Cardiac fibroblast (primary cell): Measurements from ENCODE around the gene NAV2.
"Not testable (repeated sequence)": the region's sequence is repeated elsewhere in the genome, so short reads cannot be mapped to it uniquely, and the experiment has no call there.

Experiments used
- DNase-seq, 2 donors: peaks; one replicate each; pipeline versions ENCODE4 v3.0.0 to v3.0.0-alpha.2; 2010; ENCODE audit warnings: low read depth in 2 of 2
- H3K4me3 ChIP-seq, 2 donors: replicated peaks in 1 of 2; 1 replicate in 1 of 2; 2 replicates in 1 of 2; pipeline ENCODE4 v1.5.1; 2011; ENCODE audit warnings: low read depth in 2 of 2, low read length in 2 of 2, mild to moderate bottlenecking in 2 of 2, moderate library complexity in 1 of 2
- TF ChIP-seq, protein P1 (sequence below): IDR thresholded peaks from one replicate; pipeline ENCODE4 v1.5.1; 2011; ENCODE audit warnings: low read depth, mild to moderate bottlenecking, low read length, inconsistent platforms

The NAV2 gene

DNA sequence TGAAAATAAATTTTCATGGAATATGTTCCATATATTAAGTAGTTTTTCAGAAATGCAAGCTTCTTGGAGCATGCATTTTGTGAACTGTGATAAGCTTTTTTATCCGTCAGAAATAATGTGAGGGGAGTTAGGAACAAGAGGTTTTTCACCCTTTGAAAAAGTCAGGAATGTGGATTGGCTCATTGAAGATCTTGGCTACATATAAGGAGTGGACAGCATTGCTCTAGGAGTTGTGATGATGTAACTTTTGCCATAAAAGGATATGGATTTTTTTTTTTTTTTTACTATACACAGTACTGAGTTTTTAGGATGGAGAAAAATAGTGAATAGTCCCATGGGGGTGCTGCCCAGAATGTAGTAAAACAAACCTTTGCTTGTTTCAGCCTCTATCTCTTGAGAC lies 180.2 kb downstream of the NAV2 start:
- TF ChIP-seq, protein P1, sequence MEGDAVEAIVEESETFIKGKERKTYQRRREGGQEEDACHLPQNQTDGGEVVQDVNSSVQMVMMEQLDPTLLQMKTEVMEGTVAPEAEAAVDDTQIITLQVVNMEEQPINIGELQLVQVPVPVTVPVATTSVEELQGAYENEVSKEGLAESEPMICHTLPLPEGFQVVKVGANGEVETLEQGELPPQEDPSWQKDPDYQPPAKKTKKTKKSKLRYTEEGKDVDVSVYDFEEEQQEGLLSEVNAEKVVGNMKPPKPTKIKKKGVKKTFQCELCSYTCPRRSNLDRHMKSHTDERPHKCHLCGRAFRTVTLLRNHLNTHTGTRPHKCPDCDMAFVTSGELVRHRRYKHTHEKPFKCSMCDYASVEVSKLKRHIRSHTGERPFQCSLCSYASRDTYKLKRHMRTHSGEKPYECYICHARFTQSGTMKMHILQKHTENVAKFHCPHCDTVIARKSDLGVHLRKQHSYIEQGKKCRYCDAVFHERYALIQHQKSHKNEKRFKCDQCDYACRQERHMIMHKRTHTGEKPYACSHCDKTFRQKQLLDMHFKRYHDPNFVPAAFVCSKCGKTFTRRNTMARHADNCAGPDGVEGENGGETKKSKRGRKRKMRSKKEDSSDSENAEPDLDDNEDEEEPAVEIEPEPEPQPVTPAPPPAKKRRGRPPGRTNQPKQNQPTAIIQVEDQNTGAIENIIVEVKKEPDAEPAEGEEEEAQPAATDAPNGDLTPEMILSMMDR = no peak
- no peak overlapping the region for H3K4me3 ChIP-seq
- peak; percentile 53 to 70 for DNase-seq

DNA sequence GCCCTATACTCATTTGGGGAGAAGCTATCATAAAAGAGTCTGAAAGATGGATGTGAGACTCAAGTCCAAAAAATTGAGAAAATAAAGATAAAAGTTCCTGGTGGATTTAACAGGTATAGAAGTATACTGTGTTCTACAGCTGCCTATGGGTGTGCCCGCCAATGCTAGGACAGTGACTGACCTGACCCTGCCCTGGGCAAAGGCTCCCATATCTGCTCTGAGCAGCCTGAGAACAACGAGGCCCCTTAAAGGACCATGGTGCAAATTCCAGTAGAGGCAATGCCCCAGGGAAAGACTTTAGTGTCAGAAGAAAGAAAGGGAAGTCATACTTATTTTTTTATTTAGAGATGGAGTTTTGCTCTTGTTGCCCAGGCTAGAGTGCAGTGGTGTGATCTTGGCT lies 181.8 kb downstream of the NAV2 start:
- H3K4me3 ChIP-seq = no peak overlapping the region
- DNase-seq = no peak
- TF ChIP-seq, protein P1 = no peak

DNA sequence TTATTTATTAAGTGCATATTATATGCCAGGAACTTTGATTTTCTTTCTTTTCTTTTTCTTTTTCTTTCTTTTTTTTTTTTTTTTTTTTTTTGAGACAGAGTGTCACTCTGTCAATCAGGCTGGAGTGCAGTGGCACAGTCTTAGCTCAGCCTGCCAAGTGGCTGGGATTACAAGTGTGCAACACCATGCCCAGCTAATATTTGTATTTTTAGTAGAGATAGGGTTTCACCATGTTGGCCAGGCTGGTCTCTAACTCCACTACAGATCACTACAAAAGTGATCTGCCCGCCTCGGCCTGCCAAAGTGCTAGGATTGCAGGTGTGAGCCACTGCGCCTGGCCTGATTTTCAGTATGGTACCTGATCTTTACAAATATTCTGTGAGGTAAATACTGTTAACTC lies 182.4 kb downstream of the NAV2 start:
- H3K4me3 ChIP-seq, DNase-seq: not testable (repeated sequence)

- no peak for DNase-seq
- no peak overlapping the region for H3K4me3 ChIP-seq
- TF ChIP-seq, protein P1 = no peak
Measured at GRCh38 chr11:19895776-19896175, 183.1 kb downstream of the NAV2 start.

DNA sequence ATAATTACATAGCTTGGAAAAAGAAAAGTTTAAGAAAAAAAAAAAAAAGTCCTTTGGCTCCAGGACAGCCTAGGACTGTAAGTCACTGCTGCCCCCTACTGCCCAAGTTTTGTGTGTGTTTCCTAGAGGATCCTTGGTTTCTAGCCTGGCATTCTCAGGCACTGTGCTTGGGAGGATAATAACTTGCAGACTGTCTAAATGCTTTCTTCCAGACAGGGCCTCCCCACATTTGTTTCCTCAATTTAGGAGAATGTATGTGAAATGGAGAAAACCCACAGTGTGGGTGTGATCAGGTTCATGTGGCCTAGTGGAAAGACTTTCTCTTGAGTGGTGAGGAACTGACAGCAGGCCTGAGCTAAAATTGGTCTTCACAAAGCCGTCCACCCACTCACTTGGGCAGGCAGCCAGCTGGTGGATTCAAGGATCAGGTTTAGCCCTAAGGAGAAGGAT lies 191.0 kb downstream of the NAV2 start:
- TF ChIP-seq, protein P1 = peak; percentile 81
- peak; percentile 85 to 90 for DNase-seq
- no peak overlapping the region for H3K4me3 ChIP-seq

GRCh38 chr11:19905280-19905853 lies 192.7 kb downstream of the NAV2 start:
- H3K4me3 ChIP-seq = no peak overlapping the region
- TF ChIP-seq, protein P1 = peak; percentile 49
- peak; percentile 65 to 80 for DNase-seq

GRCh38 chr11:19906126-19906525 lies 193.5 kb downstream of the NAV2 start:
- TF ChIP-seq, protein P1 = no peak
- DNase-seq = no peak
- H3K4me3 ChIP-seq = no peak overlapping the region
